Anterior cingulate cortex (tissue), 58 donors: ENCODE results near the gene LRRC71.
"Not testable (repeated sequence)": the region's sequence is repeated elsewhere in the genome, so short reads cannot be mapped to it uniquely, and the experiment has no call there.

Experiments used
- DNase-seq, 58 donors: peaks; one replicate each; lab custom pipeline; 2025; lab: John Stamatoyannopoulos, UW

The LRRC71 gene

GRCh38 chr1:156924478-156925153 is 4.2 kb downstream of the LRRC71 start:
- no peak for DNase-seq

- no peak for DNase-seq
These were observed 5.0 kb downstream of the LRRC71 start for GRCh38 chr1:156925154-156926010.

DNA sequence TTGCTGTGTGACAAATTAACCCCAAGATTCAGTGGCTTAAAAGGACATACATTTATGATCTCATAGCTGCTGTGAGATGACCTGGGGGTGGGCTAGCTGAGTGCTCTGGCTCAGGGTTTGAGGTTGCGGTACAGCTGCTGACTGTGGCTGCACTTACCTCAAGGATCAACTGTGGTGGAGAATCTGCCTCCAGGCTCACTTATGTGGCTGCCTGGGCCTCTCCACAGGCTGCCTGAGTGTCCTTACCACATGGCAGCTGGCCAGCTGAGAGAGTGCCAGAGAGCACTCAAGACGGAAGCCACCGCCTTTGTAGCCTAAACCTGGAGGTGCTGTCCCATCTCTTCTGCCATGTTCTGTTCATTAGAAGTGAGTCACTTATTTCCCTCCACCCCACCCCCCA is 5.7 kb downstream of the LRRC71 start:
- DNase-seq = no peak

DNA sequence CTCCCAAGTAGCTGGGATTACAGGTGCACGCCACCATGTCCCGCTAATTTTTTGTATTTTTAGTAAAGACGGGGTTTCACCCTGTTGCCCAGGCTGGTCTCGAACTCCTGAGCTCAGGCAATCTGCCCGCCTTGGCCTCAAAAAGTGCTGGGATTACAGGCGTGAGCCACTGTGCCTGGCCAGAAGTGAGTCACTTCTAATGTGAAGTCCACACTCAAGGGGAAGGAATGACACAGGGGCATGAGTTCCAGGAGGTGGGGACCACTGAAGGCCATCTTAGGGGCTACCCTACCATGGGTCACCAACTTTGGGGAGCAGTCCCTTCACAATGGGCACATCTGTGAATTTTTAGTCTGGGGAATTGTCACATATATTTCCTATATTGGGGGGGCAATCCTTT is 6.3 kb downstream of the LRRC71 start:
- not testable (repeated sequence) for DNase-seq

DNA sequence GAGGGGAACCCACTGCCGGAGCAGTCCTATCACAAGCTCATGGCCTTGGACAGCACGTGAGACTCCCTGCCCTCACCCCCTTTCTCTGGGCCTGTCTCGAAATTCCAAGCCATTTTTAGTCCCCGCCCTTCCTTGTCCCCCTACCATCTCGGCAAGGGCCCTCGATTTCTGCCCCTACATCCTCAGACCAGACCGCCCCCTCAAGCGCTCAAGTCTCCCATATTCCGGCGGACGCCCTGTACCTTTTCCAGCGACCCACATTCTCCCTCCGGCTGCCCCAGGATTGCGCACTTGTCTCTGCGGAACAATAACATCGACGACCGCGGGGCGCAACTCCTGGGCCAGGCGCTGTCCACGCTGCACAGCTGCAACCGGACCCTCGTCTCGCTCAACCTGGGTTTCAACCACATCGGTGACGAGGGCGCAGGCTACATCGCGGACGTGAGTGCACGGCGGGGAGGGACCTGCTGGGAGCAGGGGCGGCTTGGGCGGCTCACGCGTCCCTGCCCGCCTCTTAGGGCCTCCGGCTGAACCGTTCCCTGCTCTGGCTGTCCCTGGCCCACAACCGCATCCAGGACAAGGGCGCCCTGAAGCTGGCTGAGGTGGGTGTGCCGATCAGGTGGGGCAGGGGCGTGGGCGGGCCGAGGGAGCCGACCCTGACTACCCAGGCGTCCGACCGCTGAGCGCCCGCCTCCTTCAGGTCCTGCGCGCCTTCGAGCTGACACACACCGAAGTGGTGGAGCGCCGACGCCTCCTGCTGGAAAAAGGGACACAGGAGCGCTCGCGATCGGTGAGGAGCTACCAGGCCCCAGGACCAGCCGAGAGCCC is 7.0 kb downstream of the LRRC71 start:
- peak in 13 of 58 donors; percentile 1 to 40 (median 19) for DNase-seq

- no peak for DNase-seq
These were observed 7.7 kb downstream of the LRRC71 start for GRCh38 chr1:156928043-156928602.

- no peak for DNase-seq
These were observed 9.3 kb downstream of the LRRC71 start for GRCh38 chr1:156929596-156930238.

- no peak for DNase-seq
These were observed 10.1 kb downstream of the LRRC71 start for GRCh38 chr1:156930483-156930882.

DNA sequence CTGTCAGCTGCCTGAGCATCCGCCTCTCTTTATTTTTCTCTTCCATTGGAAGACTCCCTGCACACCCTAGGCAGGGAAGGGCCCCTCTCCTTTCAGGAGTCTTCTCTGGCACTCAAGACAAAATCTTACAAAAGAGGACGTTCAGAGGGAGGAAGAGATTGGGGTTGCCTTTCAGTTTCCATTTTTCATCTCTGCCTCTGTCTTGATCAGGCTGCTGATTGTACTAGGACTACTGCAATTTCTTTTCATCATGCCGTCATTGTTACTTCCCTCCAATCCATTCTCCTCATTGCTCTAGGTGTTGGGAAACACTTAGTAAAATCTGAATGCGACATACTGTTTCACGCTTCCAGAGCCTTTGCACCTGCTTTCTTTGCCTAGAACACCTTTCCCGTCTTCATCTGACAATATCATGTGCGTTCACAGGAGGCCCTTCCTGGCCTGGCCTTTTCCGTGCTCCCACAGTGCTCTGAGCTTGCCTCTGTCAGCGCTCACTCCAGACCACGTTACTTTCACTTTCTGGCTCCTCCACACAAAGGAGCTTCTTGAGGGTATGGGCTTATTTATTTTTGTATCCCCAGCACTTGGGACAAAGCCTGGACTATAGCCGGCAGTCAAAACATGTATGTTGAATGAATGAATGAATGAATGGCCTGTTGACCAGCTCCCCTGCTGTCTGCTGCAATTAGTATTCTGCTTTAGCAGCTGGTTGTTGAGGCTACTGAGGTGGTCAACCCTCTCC is 10.9 kb downstream of the LRRC71 start:
- DNase-seq = peak in 1 of 58 donors; percentile 1

DNA sequence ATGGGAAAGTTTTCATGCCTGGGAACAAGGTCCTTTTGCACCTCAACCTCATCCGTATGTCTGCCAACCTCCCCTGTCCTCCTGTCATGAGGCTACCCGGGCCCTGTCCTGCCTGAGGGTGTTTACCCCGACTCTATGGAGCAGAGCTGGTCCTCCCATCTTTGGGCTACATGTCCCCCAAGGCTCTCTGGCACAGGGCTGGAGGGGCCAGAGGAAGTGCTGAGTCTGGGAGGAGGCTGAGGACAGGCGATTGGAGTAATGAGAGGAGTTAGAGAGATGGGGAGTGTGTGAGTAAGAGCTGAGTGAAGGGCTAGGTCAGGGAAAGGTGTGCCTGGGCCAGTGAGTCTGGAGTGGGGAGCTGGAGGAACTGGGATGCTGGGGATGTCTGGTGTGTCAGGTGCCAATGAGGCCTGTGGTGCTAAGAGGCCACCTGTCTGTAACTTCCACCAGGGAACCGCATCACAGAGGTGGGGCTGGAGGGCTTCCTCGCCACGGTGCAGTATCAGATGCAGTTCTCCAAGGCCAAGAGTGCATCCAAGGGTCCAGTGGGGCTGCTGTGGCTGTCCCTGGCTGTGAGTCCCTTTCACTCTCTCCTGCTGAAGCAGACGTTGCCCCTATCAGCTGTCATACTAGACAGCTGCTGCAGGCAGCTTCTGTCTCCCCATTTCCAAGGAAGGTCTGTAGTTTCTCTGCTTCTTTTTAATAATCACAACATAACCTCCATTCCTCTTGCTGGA is 11.7 kb downstream of the LRRC71 start:
- no peak for DNase-seq

- no peak for DNase-seq
These were observed 12.7 kb downstream of the LRRC71 start for GRCh38 chr1:156933136-156933535.

- DNase-seq = no peak
These were observed 15.2 kb downstream of the LRRC71 start for GRCh38 chr1:156935505-156936128.

DNA sequence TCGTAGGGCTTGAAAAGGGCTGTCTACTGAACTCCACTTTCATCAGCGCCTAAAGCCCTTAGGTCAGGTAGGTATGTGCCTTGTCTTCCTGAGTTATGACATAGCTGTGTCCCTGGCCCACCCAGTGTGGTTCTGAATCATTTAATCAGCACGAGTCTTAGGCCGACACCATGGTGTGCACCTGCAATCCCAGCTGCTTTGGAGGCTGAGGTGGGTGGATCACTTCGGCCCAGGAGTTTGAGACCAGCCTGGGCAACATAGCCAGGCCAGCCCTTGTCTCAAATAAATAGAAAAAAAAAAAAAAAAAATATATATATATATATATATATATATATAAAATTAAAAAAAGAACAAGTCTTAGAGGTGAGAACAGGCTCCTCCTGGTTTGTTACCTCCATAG is 15.8 kb downstream of the LRRC71 start:
- DNase-seq = no peak

DNA sequence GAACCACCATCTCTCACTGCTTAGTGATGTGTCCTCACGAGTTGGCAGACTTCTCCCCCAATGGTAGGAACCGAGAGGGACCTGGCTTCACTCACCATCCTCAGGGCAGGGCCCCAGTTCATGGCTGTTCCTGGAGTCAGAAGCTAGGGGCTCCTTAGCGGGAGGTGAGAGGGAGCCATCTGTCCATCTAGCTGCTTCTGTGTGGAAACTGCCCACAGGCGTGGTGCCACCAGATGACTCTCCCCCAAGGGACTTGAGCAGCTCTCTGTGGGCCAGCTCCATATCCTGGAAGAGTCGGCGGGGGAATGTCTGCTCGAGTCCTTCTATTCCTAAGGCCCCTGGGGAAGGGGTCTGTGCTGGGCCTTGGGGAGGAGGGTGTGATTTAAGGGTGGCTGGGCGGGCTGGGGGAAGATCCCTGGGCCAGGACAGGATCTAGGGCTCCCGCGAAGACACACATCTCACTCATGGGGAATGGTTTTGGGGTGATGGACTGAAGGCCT is 16.3 kb downstream of the LRRC71 start:
- DNase-seq = no peak

DNA sequence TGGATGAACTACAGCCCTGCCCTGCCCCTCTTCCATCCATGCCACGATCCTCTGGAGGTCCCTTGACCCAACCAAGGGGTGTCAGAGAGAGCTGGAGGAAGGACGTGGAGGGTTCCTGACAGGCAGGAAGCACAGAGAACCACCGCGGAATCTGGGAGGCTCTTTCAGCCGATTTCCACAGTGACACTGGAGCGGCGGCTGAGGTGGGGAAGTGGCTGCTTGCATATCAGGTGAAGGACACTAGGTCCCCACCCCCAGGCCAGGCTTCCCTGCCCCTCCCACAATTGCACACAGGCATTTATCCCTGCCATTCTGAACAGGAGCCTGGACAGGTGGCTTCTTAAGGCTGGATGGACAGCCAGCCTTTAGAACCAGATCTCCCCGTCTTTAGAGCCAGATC is 17.5 kb downstream of the LRRC71 start:
- DNase-seq = no peak

- no peak for DNase-seq
These were observed 18.4 kb downstream of the LRRC71 start for GRCh38 chr1:156938813-156939212.

GRCh38 chr1:156939786-156940334 is 19.4 kb downstream of the LRRC71 start:
- no peak for DNase-seq

- DNase-seq = no peak
These were observed 21.2 kb downstream of the LRRC71 start for GRCh38 chr1:156941675-156942074.
